Omental fat pad (tissue), 4 donors: ENCODE measurements around the gene SYT12. TPM values are rescaled to one million over a fixed set of nuclear protein-coding genes. Genes with fewer than 3 reads are reported as not detected.

Experiments used
- ATAC-seq: fragments of 150-250 bp; one replicate; pipeline ENCODE4 v1.9.1; 2016; ENCODE audit warnings: mild to moderate bottlenecking, moderate library complexity; ENCODE audit not compliant: low FRiP score
- DNase-seq: peaks from one replicate; pipeline ENCODE4 v3.0.0-alpha.2; 2019; ENCODE audit warnings: low spot score
- total RNA-seq, 4 donors: library from RNA; depleted of rRNA; stranded (reverse); fragments of >200 nt; gene quantifications; one replicate each; pipeline ENCODE4 v1.1.0, GENCODE V29; 2016
- TF ChIP-seq, protein P1 (sequence below), 3 donors: fragments of 450-650 bp; IDR thresholded peaks; one replicate each; pipeline ENCODE4 v1.5.1; 2016 to 2017; ENCODE audit warnings: antibody characterized with exemption in 3 of 3, mild to moderate bottlenecking in 3 of 3, moderate library complexity in 2 of 3

The SYT12 gene, protein sequence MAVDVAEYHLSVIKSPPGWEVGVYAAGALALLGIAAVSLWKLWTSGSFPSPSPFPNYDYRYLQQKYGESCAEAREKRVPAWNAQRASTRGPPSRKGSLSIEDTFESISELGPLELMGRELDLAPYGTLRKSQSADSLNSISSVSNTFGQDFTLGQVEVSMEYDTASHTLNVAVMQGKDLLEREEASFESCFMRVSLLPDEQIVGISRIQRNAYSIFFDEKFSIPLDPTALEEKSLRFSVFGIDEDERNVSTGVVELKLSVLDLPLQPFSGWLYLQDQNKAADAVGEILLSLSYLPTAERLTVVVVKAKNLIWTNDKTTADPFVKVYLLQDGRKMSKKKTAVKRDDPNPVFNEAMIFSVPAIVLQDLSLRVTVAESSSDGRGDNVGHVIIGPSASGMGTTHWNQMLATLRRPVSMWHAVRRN
- total RNA-seq, result 1 to 10 TPM in 1 of 4 donors, under 1 TPM in 2, not detected in 1; 0.36 to 1.8 (median 0.37) TPM

DNA sequence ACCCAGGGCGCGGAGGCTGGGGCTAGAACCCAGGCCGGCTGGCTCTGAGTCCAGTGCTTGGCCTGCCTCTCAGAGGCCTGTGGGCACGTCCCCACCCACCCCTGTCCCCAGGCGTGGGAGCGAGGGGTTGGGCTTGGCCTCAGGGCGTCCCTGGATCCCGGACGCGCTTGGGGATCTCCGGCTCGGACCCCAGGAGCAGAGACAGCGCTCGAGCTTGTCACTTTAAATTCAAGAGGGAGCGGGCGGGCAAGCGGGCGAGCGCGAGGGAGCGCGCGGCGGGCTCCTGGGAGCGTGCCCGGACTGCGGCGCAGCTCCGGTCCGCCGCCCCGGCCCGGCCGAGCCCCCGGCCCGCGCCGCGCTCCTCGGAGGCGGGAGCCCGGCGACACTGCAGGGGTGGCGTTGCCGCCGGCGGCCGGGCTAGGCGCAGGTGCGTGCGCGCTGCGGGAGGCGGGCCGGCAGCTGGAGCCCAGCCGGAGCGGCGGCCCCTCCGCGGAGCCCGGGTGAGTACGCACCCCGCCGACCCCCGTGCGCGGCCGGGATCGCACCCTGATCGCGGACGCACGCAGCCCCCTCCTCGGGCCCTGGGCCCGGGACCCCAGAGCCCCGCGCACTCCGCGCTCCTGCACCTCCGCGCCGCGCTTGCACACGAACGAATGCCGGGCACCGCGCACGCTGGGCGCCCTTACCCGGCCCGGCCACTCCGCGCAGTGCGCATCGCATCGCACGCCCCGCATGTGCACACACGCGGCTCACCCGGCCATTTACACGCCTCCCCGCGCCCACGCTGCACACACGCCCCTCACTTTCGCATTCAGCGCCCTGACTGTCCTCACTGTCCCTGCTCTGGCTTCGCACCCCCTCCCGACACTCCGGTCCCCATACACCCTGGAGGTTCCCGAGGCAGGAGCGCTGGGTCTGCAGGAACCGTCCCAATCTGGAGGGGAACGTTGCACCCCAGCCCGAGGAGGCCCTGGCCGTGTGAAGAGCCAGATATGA is at the start of gene SYT12:
Gene SYT12, plus strand, starts transcription at position 174 of the 996 bp plus-strand sequence. CDS start 7,011 bp downstream, outside the sequence.
- TF ChIP-seq, protein P1, sequence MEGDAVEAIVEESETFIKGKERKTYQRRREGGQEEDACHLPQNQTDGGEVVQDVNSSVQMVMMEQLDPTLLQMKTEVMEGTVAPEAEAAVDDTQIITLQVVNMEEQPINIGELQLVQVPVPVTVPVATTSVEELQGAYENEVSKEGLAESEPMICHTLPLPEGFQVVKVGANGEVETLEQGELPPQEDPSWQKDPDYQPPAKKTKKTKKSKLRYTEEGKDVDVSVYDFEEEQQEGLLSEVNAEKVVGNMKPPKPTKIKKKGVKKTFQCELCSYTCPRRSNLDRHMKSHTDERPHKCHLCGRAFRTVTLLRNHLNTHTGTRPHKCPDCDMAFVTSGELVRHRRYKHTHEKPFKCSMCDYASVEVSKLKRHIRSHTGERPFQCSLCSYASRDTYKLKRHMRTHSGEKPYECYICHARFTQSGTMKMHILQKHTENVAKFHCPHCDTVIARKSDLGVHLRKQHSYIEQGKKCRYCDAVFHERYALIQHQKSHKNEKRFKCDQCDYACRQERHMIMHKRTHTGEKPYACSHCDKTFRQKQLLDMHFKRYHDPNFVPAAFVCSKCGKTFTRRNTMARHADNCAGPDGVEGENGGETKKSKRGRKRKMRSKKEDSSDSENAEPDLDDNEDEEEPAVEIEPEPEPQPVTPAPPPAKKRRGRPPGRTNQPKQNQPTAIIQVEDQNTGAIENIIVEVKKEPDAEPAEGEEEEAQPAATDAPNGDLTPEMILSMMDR (IDR thresholded peaks at IDR 0.05), result no peak
- DNase-seq, result no peak
- ATAC-seq, result no peak

DNA sequence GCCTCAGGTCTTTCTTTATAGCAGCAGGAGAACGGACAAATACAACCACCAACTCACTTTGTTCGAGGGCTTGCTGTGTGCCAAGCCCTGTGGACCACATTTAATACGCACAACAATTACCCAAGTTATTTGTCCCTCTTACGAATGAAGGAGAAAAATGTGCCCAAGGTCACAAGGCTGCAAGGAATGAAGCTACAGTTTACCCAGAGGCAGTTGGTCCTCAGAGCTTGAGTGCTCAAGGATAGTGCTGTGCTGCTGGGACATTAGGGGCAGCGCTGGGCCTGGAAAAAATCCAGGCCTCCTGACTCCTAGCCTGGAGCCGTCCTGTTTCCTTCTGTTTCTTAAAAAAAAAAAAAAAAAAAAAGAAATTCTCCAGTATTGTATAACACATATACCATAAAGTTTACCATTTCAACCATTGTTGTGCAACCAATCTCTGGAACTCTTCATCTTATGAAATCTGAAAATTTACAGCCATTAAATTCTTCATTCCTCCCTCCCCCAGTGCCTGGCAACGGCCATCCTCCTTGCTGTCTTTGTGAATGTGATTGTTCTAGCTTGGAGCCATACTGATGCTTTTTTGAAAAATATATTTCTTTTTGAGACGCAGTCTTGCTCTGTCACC is 48.9 kb upstream of the SYT12 start:
- DNase-seq (no peak), ATAC-seq (no peak)

DNA sequence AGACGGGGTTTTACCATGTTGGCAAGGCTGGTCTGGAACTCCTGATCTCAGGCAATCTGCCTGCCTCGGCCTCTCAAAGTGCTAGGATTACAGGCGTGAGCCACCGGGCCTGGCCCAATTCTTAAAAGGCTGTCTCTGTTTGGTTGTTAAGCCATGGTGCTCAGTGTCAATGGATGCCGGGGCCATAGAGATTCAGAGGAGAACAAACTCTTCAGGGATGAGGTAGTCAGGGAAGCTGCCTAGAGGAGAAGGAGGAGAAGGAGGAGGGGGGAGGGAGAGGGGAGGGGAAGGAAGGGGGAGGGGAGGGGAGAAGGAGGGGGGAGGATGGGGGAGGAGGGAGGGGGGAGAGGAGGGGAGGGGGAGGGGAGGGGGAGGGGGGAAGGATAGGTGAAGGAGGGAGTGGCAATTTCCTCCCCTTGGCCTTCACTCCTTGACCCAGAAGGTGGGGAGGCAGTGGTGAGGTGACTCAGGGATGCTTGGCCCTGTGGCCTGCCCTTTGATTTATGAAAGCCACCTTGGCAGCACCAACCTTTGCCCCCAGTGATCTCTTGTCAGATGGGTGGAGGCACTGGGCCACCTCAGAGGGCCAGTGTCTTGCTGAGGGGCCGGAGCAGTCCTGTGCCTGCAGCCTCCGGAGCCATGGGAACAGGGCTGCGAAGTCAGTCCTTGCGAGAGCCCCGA is 48.1 kb upstream of the SYT12 start, which contains the start of gene C11orf86:
Gene C11orf86, plus strand, starts transcription at position 581 of the 681 bp plus-strand sequence. Its CDS starts 59 bp downstream, at position 640.
- ATAC-seq (no peak), DNase-seq (no peak)

More for the DNA sequence above, 48.9 kb upstream of the SYT12 start:
- TF ChIP-seq, protein P1 (IDR thresholded peaks at IDR 0.05), result no peak

DNA sequence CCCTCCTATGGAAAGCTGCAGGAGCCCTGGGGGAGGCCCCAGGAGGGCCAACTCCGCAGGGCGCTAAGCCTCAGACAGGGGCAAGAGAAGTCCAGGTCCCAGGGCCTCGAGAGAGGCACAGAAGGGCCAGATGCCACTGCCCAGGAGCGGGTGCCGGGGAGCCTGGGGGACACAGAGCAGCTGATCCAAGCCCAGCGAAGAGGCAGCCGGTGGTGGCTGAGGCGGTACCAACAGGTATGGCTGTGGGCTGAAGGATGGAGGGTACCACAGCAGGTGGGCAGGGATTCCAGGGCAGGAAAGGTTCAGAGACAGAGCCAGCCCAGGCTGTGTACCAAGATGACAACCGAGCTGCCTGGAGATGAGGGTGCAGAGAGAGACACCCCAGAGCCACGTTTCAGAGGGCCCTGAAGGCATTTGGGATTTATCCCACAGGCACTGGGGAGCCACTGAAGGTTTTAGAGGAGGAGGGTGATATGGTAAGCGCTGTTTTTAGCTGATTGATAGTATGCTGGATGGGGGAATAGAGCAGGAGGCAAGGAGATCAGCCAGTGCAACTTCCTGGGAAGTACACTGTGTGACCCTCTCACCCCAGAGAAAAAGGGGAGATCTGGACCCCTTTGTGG is 47.4 kb upstream of the SYT12 start:
- ATAC-seq (no peak), DNase-seq (no peak)
- TF ChIP-seq, protein P1 (IDR thresholded peaks at IDR 0.05), result no peak

More for the DNA sequence above, 48.1 kb upstream of the SYT12 start, which contains the start of gene C11orf86:
- TF ChIP-seq, protein P1 (IDR thresholded peaks at IDR 0.05), result no peak

DNA sequence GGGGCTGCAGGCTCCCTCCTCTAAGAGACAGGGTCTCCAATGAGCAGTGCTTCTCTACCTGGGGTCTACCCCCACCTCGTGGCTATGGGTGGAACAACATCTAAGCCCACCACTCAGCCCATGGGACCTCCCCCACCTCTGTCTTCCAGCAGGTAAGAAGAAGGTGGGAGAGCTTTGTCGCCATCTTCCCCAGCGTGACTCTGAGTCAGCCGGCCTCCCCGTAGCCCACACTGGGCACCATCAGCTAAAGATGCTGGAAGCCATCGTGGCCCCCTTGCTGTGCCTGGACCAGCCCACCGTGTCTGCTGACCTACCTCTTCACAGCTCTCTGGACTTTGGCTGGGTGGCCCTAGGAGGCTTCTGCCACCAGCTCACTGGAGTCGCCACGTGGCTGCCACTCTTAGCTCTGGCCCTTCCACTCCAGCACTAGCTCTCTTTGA is 46.9 kb upstream of the SYT12 start:
- no peak for ATAC-seq
- DNase-seq, result no peak
- TF ChIP-seq, protein P1 (IDR thresholded peaks at IDR 0.05), result no peak
